ENCODE data around the gene PIK3CA.
"Not testable (repeated sequence)": the region's sequence is repeated elsewhere in the genome, so short reads cannot be mapped to it uniquely, and the experiment has no call there.

The PIK3CA gene

DNA sequence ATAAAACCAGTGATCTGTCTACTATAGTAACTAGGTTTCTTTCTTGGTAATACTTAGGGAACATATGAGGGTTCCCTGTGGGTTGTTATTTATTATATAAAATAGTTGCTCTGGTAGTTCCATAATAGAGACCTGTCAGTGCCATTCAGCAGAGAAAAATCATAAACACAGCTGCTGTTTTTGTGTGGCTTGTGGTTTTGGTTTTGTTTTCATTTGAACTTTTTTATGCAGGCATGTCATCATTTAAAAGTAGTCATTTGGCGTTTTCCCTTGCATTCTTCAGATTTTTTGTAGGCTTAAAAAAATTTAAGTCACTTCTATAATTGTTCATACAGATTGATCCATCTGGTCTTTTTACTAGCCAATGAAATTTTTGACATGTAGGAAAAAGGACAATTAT, 47.9 kb downstream of the PIK3CA start:
- peaks cover 21% of the 10 kb centered on the region for H3K4me1 Mint-ChIP-seq

DNA sequence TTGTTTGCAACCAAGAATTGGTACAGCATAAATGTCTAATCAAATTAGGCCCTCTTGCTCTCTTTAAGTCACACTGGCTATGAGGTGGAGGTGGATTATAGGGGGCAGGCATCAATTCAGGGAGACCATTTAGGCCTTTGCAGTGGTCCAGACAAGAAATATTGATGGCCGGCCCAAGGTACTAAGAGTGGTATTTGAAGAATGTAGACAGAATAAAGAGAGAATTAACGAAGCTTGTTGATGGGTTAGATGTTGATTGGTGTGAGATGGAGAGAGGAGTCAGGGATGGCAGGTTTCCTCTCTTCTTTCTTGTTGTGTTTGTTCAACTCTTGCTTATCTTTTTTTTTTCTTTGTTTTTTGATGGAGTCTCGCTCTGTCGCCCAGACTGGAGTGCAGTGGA, 48.5 kb downstream of the PIK3CA start:
- H3K4me1 Mint-ChIP-seq, result peaks cover 21% of the 10 kb centered on the region
- peak overlapping the region; percentile 38 for H3K27ac Mint-ChIP-seq
- no peaks in the 10 kb centered on the region for H3K9me3 Mint-ChIP-seq
- peaks cover 12% of the 10 kb centered on the region for H3K36me3 Mint-ChIP-seq
- no peaks in the 10 kb centered on the region for H3K27me3 Mint-ChIP-seq
- H3K4me3 Mint-ChIP-seq, result peak overlapping the region; percentile 21
- DNase-seq (ENCODE audit: low spot score in 2 of 2) (no peak), ATAC-seq (ENCODE audit: low read depth) (no peak)

More for the DNA sequence above, 47.9 kb downstream of the PIK3CA start:
- ATAC-seq (ENCODE audit: low read depth) (peak; percentile 76), DNase-seq (ENCODE audit: low spot score in 2 of 2) (no peak)
- no peaks in the 10 kb centered on the region for H3K9me3 Mint-ChIP-seq
- H3K4me3 Mint-ChIP-seq, result no peak overlapping the region
- H3K36me3 Mint-ChIP-seq, result peaks cover 10% of the 10 kb centered on the region
- no peaks in the 10 kb centered on the region for H3K27me3 Mint-ChIP-seq
- H3K27ac Mint-ChIP-seq, result peak overlapping the region; percentile 38

DNA sequence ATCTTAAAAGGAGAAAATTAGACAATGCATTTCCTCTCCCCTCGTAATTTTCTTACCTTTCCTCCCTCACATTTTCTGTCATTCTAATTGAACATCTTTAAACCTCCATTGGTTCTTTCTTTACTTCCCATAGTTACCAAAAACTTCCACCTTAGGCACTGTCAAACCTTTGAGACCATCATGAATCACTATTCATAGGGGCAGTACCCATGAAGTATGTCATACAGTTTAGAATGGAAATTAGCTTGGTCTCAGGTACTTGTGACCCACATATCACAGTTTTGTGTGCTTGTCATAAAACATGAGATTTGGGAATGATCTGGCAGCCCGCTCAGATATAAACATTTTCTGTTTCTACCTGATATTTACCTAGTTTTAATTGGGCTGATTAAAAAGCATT, 52.6 kb downstream of the PIK3CA start:
- Mint-ChIP-seq H3K36me3 (peaks cover 21% of the 10 kb centered on the region), H3K27me3 (no peaks in the 10 kb centered on the region), H3K4me1 (peaks cover 10% of the 10 kb centered on the region), H3K9me3 (no peaks in the 10 kb centered on the region), H3K4me3 (no peak overlapping the region), H3K27ac (peak overlapping the region; percentile 28)
- DNase-seq (ENCODE audit: low spot score in 2 of 2) (no peak), ATAC-seq (ENCODE audit: low read depth) (no peak)

DNA sequence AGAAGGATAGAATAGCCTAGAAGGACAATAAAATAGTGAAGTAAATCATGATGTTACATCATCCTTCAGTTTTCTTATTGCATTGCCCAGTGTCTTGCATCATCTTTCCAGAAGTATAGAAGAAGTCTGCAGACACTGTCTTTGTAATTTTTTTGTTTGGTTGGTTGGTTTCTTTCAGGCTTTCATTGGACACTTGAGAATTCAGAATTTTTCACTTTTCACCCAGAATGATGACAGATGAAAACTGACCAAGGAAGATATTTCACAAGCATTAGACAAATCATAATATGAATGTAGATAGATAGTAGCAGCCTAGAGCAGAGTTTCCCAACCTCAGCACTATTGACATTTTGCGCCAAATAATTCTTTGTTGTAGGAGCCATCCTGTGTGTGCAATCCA, 67.4 kb downstream of the PIK3CA start:
- not testable (repeated sequence) for ATAC-seq (ENCODE audit: low read depth); H3K9me3 Mint-ChIP-seq; H3K36me3 Mint-ChIP-seq; H3K4me3 Mint-ChIP-seq; DNase-seq (ENCODE audit: low spot score in 2 of 2); H3K27ac Mint-ChIP-seq; H3K27me3 Mint-ChIP-seq; H3K4me1 Mint-ChIP-seq

DNA sequence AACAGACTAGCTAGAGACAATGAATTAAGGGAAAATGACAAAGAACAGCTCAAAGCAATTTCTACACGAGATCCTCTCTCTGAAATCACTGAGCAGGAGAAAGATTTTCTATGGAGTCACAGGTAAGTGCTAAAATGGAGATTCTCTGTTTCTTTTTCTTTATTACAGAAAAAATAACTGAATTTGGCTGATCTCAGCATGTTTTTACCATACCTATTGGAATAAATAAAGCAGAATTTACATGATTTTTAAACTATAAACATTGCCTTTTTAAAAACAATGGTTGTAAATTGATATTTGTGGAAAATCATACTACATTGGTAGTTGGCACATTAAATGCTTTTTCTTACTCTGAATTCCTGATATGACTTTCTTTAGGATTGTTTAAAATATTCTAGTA, 70.1 kb downstream of the PIK3CA start:
- H3K36me3 Mint-ChIP-seq, result peaks cover 12% of the 10 kb centered on the region
- not testable (repeated sequence) for H3K4me3 Mint-ChIP-seq; H3K4me1 Mint-ChIP-seq; DNase-seq (ENCODE audit: low spot score in 2 of 2); H3K9me3 Mint-ChIP-seq; H3K27ac Mint-ChIP-seq; ATAC-seq (ENCODE audit: low read depth); H3K27me3 Mint-ChIP-seq

DNA sequence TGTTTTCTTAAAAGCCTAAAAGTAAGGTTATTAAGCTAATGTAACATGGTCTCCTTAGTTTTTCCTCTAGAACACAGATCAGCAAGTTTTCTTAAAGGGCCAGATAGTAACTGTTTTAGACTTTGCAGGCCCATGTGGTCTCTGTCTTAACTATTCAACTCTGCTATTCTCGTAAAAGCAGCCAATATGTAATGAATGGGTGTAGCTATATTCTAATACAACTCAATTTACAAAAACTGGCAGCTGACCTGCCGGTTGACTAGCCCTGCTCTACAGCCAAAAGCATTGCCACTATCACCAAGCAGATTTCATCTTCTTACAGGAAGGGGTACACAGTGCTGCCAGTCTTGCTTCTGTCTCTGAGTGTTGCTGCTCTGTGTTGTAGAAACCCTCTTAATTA, 75.4 kb downstream of the PIK3CA start:
- peaks cover 20% of the 10 kb centered on the region for H3K36me3 Mint-ChIP-seq

DNA sequence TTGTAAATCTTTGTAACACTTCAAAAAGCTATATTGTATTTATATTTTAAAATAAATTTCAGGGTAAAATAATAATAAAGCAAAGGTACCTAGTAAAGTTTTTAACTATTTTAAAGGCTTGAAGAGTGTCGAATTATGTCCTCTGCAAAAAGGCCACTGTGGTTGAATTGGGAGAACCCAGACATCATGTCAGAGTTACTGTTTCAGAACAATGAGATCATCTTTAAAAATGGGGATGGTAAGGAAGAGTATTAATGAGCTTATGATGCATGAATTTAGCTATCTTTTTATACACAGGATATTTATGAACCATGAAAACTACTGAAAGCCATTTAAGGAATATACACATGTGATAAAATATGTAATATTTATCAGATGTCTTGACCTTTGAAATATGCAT, 76.4 kb downstream of the PIK3CA start:
- no peak overlapping the region for H3K27ac Mint-ChIP-seq
- DNase-seq (ENCODE audit: low spot score in 2 of 2) (no peak), ATAC-seq (ENCODE audit: low read depth) (no peak)
- no peaks in the 10 kb centered on the region for H3K4me1 Mint-ChIP-seq
- H3K36me3 Mint-ChIP-seq, result peaks cover 18% of the 10 kb centered on the region
- no peak overlapping the region for H3K4me3 Mint-ChIP-seq
- H3K27me3 Mint-ChIP-seq, result no peaks in the 10 kb centered on the region
- H3K9me3 Mint-ChIP-seq, result no peaks in the 10 kb centered on the region

More for the DNA sequence above, 75.4 kb downstream of the PIK3CA start:
- ATAC-seq (ENCODE audit: low read depth) (no peak), DNase-seq (ENCODE audit: low spot score in 2 of 2) (no peak)
- Mint-ChIP-seq H3K4me3 (no peak overlapping the region), H3K4me1 (no peaks in the 10 kb centered on the region), H3K27me3 (no peaks in the 10 kb centered on the region), H3K9me3 (no peaks in the 10 kb centered on the region), H3K27ac (peak overlapping the region; percentile 47)

DNA sequence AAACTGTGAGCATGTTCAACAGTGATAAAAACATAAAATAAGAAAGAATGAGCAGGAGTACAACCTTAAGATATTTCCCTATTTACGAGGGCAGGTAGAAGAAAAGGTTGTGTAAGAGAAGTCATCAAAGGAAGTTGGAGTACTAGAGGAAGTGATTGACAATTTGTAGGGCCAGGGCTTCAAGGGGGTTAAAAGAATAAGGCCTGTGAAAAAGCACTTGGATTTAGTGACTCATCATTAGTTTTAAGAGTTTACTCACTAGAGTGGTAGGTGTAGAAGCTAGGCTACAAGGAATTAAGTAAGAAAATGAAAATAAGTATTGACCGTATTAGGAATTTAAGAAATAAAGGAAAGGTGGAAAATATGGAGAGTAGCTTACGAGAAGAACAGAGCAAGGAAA, 79.2 kb downstream of the PIK3CA start:
- H3K27ac Mint-ChIP-seq, result peak overlapping the region; percentile 5
- DNase-seq (ENCODE audit: low spot score in 2 of 2) (no peak), ATAC-seq (ENCODE audit: low read depth) (no peak)
- peaks cover 33% of the 10 kb centered on the region for H3K36me3 Mint-ChIP-seq
- H3K9me3 Mint-ChIP-seq, result no peaks in the 10 kb centered on the region
- H3K4me3 Mint-ChIP-seq, result no peak overlapping the region
- H3K4me1 Mint-ChIP-seq, result no peaks in the 10 kb centered on the region
- H3K27me3 Mint-ChIP-seq, result no peaks in the 10 kb centered on the region

DNA sequence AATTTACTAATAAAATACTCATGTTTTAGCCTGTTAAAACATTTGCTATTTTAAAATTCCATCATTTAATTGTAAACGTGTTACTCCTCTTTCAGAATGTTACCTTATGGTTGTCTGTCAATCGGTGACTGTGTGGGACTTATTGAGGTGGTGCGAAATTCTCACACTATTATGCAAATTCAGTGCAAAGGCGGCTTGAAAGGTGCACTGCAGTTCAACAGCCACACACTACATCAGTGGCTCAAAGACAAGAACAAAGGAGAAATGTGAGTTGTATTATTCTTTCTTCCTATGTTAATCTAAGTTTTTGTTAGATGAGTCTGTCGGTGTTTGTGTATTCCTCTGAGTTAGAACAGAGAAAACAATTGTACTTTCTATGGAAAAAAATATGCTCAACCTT, 81.0 kb downstream of the PIK3CA start:
- Mint-ChIP-seq H3K4me3 (no peak overlapping the region), H3K9me3 (no peaks in the 10 kb centered on the region), H3K36me3 (peaks cover 33% of the 10 kb centered on the region), H3K27ac (no peak overlapping the region), H3K27me3 (no peaks in the 10 kb centered on the region), H3K4me1 (no peaks in the 10 kb centered on the region)
- ATAC-seq (ENCODE audit: low read depth) (peak; percentile 67), DNase-seq (ENCODE audit: low spot score in 2 of 2) (no peak)

DNA sequence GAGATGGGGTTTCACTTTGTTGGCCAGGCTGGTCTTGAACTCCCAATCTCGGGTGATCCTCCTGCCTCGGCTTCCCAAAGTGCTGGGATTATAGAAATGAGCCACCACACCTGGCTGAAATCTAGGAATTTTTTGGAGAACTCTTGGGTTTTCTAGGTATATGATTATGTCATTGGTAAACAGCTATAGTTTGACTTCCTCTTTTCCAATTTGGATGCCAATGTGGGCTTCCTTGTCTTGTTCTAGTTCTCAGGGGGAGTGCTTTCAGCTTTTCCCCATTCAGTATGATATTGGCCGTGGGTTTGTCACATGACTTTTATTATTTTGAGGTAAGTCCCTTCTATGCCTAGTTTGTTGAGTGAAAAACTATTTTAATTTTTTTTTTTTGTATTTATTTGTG, 84.9 kb downstream of the PIK3CA start:
- H3K27ac Mint-ChIP-seq, result no peak overlapping the region
- ATAC-seq (ENCODE audit: low read depth) (no peak), DNase-seq (ENCODE audit: low spot score in 2 of 2) (no peak)
- no peaks in the 10 kb centered on the region for H3K4me1 Mint-ChIP-seq
- H3K4me3 Mint-ChIP-seq, result no peak overlapping the region
- no peaks in the 10 kb centered on the region for H3K27me3 Mint-ChIP-seq
- no peaks in the 10 kb centered on the region for H3K9me3 Mint-ChIP-seq
- peaks cover 30% of the 10 kb centered on the region for H3K36me3 Mint-ChIP-seq

DNA sequence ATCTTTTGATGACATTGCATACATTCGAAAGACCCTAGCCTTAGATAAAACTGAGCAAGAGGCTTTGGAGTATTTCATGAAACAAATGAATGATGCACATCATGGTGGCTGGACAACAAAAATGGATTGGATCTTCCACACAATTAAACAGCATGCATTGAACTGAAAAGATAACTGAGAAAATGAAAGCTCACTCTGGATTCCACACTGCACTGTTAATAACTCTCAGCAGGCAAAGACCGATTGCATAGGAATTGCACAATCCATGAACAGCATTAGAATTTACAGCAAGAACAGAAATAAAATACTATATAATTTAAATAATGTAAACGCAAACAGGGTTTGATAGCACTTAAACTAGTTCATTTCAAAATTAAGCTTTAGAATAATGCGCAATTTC, 86.0 kb downstream of the PIK3CA start:
- Mint-ChIP-seq H3K4me1 (no peaks in the 10 kb centered on the region), H3K27ac (no peak overlapping the region), H3K36me3 (peaks cover 30% of the 10 kb centered on the region), H3K4me3 (no peak overlapping the region), H3K9me3 (no peaks in the 10 kb centered on the region), H3K27me3 (no peaks in the 10 kb centered on the region)
- no peak for ATAC-seq (ENCODE audit: low read depth)
- no peak for DNase-seq (ENCODE audit: low spot score in 2 of 2)

DNA sequence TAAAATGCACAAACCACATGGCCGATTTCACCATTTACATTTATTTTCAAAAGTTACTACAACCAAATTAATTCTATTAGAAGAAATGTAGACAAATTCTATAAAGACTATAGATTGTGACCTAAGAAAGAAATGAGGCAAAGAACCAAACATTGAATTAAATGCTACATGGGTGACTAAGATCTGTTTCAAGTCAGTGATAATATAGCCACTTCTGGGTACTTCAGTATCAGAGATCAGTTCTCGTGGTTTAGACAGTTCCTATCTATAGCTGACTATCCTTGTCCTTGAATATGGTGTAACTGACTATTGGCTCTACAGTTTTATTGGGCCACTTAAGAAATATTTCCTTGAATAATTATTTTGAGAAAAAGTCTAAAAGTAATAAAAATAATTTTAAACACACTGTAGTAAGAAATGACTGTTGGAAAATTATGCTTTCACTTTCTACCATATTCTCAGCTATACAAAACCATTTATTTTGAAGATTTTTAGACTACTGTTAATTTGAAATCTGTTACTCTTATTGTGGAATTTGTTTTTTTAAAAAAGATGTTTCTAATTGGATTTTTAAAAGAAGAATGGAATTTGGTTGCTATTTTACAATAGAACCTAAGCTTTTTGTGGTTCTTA, 88.6 kb downstream of the PIK3CA start:
- Mint-ChIP-seq H3K4me1 (no peaks in the 10 kb centered on the region), H3K36me3 (peaks cover 16% of the 10 kb centered on the region), H3K27ac (no peak overlapping the region), H3K9me3 (no peaks in the 10 kb centered on the region), H3K4me3 (no peak overlapping the region), H3K27me3 (no peaks in the 10 kb centered on the region)
- DNase-seq (ENCODE audit: low spot score in 2 of 2), result no peak
- ATAC-seq (ENCODE audit: low read depth), result no peak

DNA sequence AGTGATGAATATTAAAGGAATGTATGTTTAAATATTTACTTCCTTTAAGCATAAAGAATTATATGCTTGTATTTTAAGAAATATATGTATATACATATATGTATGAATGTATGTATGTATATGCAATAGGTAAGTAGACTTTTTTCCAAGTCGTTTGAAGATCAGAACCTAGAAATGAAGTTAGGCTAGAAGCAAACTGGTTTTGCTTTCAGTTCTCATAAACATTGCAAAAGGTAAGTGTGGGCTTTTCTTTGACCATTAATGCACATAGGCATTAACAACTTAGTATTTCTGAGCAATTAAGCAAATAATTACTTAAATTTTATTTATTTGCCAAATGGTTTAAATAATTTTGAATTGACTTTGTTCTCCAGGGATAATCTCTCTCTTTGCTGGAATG, 92.1 kb downstream of the PIK3CA start:
- H3K9me3 Mint-ChIP-seq; H3K27ac Mint-ChIP-seq; H3K4me3 Mint-ChIP-seq; H3K27me3 Mint-ChIP-seq; ATAC-seq (ENCODE audit: low read depth); H3K4me1 Mint-ChIP-seq; DNase-seq (ENCODE audit: low spot score in 2 of 2); H3K36me3 Mint-ChIP-seq: not testable (repeated sequence)

DNA sequence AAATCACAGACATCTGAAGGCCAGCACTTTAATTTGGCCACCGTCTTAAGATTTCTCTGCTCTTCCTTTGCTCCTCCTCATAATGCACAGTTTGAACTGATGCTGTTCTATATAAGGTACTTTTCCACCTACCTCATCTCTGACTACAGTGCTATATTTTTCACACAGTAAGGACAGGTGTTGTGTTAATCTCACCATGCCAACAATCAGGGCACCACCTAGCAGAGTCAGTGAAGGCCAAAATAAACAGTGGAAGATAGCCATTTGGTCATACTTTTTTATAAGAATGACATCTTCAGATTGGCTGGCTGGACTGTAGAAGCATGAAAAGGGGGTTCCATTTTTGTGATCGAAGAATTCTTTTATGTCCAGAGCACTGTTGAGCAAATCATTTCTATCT, 94.7 kb downstream of the PIK3CA start:
- H3K27me3 Mint-ChIP-seq, H3K36me3 Mint-ChIP-seq: not testable (repeated sequence)

DNA sequence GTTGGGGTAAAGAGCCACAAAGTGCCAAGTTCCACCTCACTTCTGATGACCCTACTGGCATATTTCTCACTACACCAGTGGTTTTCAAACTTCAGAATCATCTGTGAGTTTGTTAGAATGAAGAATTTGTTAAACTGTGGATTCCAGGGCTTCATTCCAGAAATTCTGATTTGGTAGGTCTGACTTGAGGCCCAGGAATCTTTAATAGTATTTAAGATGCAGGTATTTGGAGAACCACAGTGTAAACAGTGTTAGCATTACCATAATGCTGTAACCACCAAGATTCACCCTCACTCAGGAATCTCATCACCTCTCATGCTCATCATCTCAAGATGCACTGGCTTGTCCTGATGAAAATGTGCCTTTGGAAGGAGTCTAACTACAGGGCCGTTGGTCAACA, 96.7 kb downstream of the PIK3CA start:
- Mint-ChIP-seq H3K4me3 (no peak overlapping the region), H3K9me3 (no peaks in the 10 kb centered on the region), H3K27me3 (no peaks in the 10 kb centered on the region), H3K4me1 (no peaks in the 10 kb centered on the region), H3K36me3 (peaks cover 10% of the 10 kb centered on the region), H3K27ac (no peak overlapping the region)
- ATAC-seq (ENCODE audit: low read depth) (no peak), DNase-seq (ENCODE audit: low spot score in 2 of 2) (no peak)

More for the DNA sequence above, 94.7 kb downstream of the PIK3CA start:
- not testable (repeated sequence) for H3K27ac Mint-ChIP-seq; H3K4me3 Mint-ChIP-seq; DNase-seq (ENCODE audit: low spot score in 2 of 2); H3K9me3 Mint-ChIP-seq; ATAC-seq (ENCODE audit: low read depth); H3K4me1 Mint-ChIP-seq

Data from memory B cell (primary cell).